NB4 (cell line): ENCODE data around the gene IQCK.

ENCODE experiments used
- MAX ChIP-seq: IDR thresholded peaks from 2 replicates; pipeline ENCODE4 v1.6.1; 2011; ENCODE audit warnings: low read depth, low read length
- MYC ChIP-seq: IDR thresholded peaks from 2 replicates; pipeline ENCODE4 v1.6.1; 2011; ENCODE audit warnings: low read depth, low read length
- POLR2A ChIP-seq: IDR thresholded peaks from 2 replicates; pipeline ENCODE4 v1.6.1; 2011; ENCODE audit warnings: mild to moderate bottlenecking; ENCODE audit not compliant: insufficient read length; ENCODE audit errors: extremely low read depth
- TF ChIP-seq, protein P1 (sequence below): IDR thresholded peaks from one replicate; pipeline ENCODE4 v1.5.1; 2012; ENCODE audit warnings: low read depth, low read length

DNA sequence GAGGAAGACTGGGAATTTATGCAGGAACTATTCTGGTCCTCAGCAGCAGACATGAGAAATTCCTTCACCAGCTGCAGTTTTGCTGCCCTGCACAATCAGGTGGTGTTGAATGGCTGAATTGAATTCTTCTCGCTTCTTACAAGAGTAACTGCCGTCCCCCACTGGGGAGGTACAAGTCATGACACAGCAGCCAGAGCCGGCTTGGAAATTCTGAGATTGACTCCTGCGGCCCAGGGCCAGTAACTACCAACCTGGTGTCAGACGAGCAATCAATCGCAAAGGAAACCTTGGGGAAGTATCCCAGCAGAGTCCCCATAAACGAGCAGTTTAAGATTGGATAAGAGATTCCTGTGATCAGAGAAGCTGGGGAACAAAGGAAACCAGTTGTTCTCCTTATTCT is 30.8 kb upstream of the IQCK start:
- no peak for TF ChIP-seq POLR2A
- TF ChIP-seq, protein P1, sequence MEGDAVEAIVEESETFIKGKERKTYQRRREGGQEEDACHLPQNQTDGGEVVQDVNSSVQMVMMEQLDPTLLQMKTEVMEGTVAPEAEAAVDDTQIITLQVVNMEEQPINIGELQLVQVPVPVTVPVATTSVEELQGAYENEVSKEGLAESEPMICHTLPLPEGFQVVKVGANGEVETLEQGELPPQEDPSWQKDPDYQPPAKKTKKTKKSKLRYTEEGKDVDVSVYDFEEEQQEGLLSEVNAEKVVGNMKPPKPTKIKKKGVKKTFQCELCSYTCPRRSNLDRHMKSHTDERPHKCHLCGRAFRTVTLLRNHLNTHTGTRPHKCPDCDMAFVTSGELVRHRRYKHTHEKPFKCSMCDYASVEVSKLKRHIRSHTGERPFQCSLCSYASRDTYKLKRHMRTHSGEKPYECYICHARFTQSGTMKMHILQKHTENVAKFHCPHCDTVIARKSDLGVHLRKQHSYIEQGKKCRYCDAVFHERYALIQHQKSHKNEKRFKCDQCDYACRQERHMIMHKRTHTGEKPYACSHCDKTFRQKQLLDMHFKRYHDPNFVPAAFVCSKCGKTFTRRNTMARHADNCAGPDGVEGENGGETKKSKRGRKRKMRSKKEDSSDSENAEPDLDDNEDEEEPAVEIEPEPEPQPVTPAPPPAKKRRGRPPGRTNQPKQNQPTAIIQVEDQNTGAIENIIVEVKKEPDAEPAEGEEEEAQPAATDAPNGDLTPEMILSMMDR = no peak
- TF ChIP-seq MAX = no peak
- no peak for TF ChIP-seq MYC
